Embryonic facial prominence (tissue), 1 donor: ENCODE results near the gene CCT7.
"Not testable (repeated sequence)": the region's sequence is repeated elsewhere in the genome, so short reads cannot be mapped to it uniquely, and the experiment has no call there.

ENCODE experiments used
- DNase-seq: peaks from one replicate; pipeline ENCODE4 v3.0.0-alpha.2; 2016; ENCODE audit errors: extremely low spot score

Gene CCT7

GRCh38 chr2:73254343-73255006, 20.4 kb downstream of the CCT7 start:
- DNase-seq = no peak

- no peak for DNase-seq
Observed at GRCh38 chr2:73255007-73255644, 21.0 kb downstream of the CCT7 start.

- no peak for DNase-seq
Observed at GRCh38 chr2:73255907-73256617, 22.0 kb downstream of the CCT7 start.

GRCh38 chr2:73256618-73256922, 22.5 kb downstream of the CCT7 start:
- no peak for DNase-seq

- DNase-seq = no peak
Observed at GRCh38 chr2:73257021-73257420, 22.9 kb downstream of the CCT7 start.

- DNase-seq = no peak
Observed at GRCh38 chr2:73257425-73258125, 23.5 kb downstream of the CCT7 start.

GRCh38 chr2:73258186-73258912, 24.2 kb downstream of the CCT7 start:
- DNase-seq = no peak

- no peak for DNase-seq
Observed at GRCh38 chr2:73258913-73259215, 24.8 kb downstream of the CCT7 start.

- DNase-seq = no peak
Observed at GRCh38 chr2:73259276-73259675, 25.2 kb downstream of the CCT7 start.

- no peak for DNase-seq
Observed at GRCh38 chr2:73259704-73260337, 25.7 kb downstream of the CCT7 start.

- DNase-seq = no peak
Observed at GRCh38 chr2:73260338-73260984, 26.4 kb downstream of the CCT7 start.

GRCh38 chr2:73262108-73262651, 28.1 kb downstream of the CCT7 start:
- no peak for DNase-seq

- DNase-seq = not testable (repeated sequence)
Observed at GRCh38 chr2:73262691-73263429, 28.8 kb downstream of the CCT7 start.

GRCh38 chr2:73263540-73264331, 29.6 kb downstream of the CCT7 start:
- no peak for DNase-seq

- DNase-seq = no peak
Observed at GRCh38 chr2:73264332-73264606, 30.2 kb downstream of the CCT7 start.

- DNase-seq = no peak
Observed at GRCh38 chr2:73264783-73265182, 30.7 kb downstream of the CCT7 start.

GRCh38 chr2:73265298-73266060, 31.4 kb downstream of the CCT7 start:
- no peak for DNase-seq

GRCh38 chr2:73266061-73266901, 32.2 kb downstream of the CCT7 start:
- no peak for DNase-seq
